Tibial artery (tissue), 4 donors: Measurements from ENCODE around the gene MED14.

ENCODE experiments used
- DNase-seq, 2 donors: peaks; one replicate each; pipeline ENCODE4 v3.0.0-alpha.2; 2019
- H3K27ac ChIP-seq, 2 donors: fragments of 200-600 bp; sonication (generic) in 1 of 2; 1 replicate in 1 of 2; 2 replicates in 1 of 2; pipeline ENCODE4 v1.5.1; 2018 to 2019; ENCODE audit warnings: mild to moderate bottlenecking in 1 of 2
- H3K27me3 ChIP-seq, 2 donors: fragments of 200-600 bp; sonication (generic) in 1 of 2; one replicate each; pipeline versions ENCODE4 v1.5.1 to v1.6.0; 2016 to 2019
- H3K36me3 ChIP-seq, 3 donors: fragments of 200-600 bp; sonication (generic) in 2 of 3; one replicate each; pipeline ENCODE4 v1.5.1; 2016 to 2019; ENCODE audit warnings: mild to moderate bottlenecking in 2 of 3
- H3K4me1 ChIP-seq, 4 donors: fragments of 200-600 bp; sonication (generic) in 2 of 4; 1 replicate in 3 of 4; 2 replicates in 1 of 4; pipeline ENCODE4 v1.5.1; 2016 to 2019
- H3K4me3 ChIP-seq, 2 donors: fragments of 200-600 bp; sonication (generic) in 1 of 2; 1 replicate in 1 of 2; 2 replicates in 1 of 2; pipeline ENCODE4 v1.5.1; 2018 to 2019; ENCODE audit warnings: mild to moderate bottlenecking in 2 of 2
- H3K9me3 ChIP-seq, 3 donors: fragments of 200-600 bp; sonication (generic) in 1 of 3; one replicate each; pipeline ENCODE4 v1.5.1; 2016 to 2019
- intact Hi-C: fragments of 100-400 bp; cut with DNase I; formaldehyde crosslinking; loops from one replicate; pipeline ENCODE4 v1.15.0; 2023; ENCODE audit warnings: low total_unique reads
- TF ChIP-seq, protein P1 (sequence below), 2 experiments: fragments of 200-600 bp in 1 of 2; fragments of 450-650 bp in 1 of 2; IDR thresholded peaks; one replicate each; pipeline ENCODE4 v1.5.1; 2017 to 2019; ENCODE audit warnings: antibody characterized with exemption in 2 of 2, mild to moderate bottlenecking in 1 of 2, moderate library complexity in 1 of 2

Gene MED14

DNA sequence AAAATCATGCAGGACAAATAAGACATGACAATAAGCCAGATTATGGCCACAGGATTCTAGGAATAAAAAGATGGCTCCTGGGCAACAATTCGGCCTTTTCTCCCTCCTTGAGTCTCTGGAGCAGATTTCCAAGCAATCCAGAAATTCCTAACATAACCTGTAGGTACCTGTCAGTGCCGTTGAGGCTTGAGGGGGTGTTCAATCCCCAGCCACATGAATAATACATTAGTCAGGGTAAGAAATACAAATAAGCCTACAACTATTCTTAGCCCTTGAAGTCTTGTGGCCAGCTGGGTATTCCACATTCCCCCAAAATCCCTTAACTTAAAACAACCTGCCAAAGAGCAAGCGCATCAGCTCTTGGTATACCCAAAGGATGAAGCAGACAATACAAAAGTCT is 97.7 kb downstream of the MED14 start:
- H3K9me3 ChIP-seq, result no peaks in the 10 kb centered on the region
- no peak overlapping the region for H3K27ac ChIP-seq
- H3K36me3 ChIP-seq, result peaks cover 22 to 55% (median 32%) of the 10 kb centered on the region in 3 donors
- no peaks in the 10 kb centered on the region for H3K27me3 ChIP-seq
- H3K4me1 ChIP-seq, result peaks cover 0 to 17% (median 0%) of the 10 kb centered on the region in 4 donors
- H3K4me3 ChIP-seq, result no peak overlapping the region
- no peak for DNase-seq
- intact Hi-C loops, result no loop called here
- TF ChIP-seq, protein P1, sequence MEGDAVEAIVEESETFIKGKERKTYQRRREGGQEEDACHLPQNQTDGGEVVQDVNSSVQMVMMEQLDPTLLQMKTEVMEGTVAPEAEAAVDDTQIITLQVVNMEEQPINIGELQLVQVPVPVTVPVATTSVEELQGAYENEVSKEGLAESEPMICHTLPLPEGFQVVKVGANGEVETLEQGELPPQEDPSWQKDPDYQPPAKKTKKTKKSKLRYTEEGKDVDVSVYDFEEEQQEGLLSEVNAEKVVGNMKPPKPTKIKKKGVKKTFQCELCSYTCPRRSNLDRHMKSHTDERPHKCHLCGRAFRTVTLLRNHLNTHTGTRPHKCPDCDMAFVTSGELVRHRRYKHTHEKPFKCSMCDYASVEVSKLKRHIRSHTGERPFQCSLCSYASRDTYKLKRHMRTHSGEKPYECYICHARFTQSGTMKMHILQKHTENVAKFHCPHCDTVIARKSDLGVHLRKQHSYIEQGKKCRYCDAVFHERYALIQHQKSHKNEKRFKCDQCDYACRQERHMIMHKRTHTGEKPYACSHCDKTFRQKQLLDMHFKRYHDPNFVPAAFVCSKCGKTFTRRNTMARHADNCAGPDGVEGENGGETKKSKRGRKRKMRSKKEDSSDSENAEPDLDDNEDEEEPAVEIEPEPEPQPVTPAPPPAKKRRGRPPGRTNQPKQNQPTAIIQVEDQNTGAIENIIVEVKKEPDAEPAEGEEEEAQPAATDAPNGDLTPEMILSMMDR (IDR thresholded peaks at IDR 0.05), result no peak

DNA sequence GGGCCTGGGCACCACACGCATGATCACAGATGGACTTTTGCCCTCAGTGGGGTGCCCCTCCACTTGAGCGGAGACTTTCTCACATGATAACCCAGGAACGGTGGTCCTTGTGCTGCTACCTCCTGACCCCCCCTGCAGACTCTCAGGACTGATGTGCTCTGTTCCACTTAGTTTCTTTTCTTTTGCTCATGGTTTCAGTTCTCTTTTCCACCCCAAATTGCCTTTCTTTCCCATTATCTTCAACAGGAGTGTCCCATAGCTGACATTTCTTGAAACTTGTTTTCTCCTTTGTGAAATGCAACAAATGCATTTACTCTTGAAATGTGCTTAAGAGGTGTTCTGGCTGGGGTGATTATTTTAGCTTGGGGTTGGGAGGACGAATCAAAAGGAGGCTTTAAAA is 103.1 kb downstream of the MED14 start:
- Histone ChIP-seq H3K9me3 (no peaks in the 10 kb centered on the region), H3K4me3 (no peak overlapping the region), H3K27ac (no peak overlapping the region), H3K27me3 (no peaks in the 10 kb centered on the region), H3K36me3 (peaks cover 31 to 89% (median 63%) of the 10 kb centered on the region in 3 donors), H3K4me1 (no peaks in the 10 kb centered on the region)
- intact Hi-C loops, result no loop called here
- no peak for DNase-seq
- TF ChIP-seq, protein P1 (IDR thresholded peaks at IDR 0.05), result no peak

DNA sequence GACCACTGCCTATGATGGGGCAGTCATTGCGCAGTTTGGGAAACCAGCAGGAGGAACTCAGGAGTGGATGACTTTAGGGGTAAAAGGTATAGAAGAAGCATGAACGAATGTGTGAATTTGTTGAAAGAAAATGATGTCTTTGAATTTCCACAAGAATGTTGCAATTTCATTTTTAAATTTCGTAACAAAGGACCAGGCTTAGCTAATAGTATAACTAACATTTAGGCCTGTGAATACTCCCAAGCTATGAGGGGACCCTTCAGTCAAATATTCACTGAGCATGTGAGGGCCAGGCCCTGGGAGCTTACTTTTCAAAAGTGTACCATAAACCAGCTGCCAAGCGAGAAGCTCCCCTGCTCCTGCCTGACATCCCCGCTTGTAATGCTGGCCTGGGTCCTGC is 106.8 kb downstream of the MED14 start:
- Histone ChIP-seq H3K4me1 (no peaks in the 10 kb centered on the region), H3K27ac (no peak overlapping the region), H3K9me3 (no peaks in the 10 kb centered on the region), H3K4me3 (no peak overlapping the region), H3K27me3 (no peaks in the 10 kb centered on the region), H3K36me3 (peaks cover 9 to 63% (median 35%) of the 10 kb centered on the region in 3 donors)
- TF ChIP-seq, protein P1 (IDR thresholded peaks at IDR 0.05), result no peak
- intact Hi-C loops, result no loop called here
- DNase-seq, result no peak

DNA sequence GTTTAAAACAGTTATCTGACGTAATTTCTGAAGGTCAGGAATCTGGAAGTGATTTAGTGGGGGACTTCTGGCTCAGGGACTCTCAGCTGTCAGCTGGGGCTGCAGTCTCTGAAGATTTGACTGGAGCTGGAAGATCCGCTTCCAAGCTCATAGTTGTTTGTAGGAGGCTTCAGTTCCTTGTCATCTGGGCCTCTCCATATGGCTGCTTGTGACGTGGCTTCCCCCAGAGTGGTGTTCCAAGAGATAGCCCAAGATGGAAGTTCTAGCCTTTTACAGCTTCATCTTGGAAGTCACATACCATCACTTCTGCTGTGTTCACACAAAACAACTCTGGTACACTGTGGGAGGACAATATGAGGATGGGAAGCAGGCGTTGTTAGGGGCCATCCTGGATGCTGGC is 110.0 kb downstream of the MED14 start:
- no peak for DNase-seq
- Histone ChIP-seq H3K4me3 (no peak overlapping the region), H3K27me3 (no peaks in the 10 kb centered on the region), H3K27ac (no peak overlapping the region), H3K4me1 (no peaks in the 10 kb centered on the region), H3K9me3 (peaks cover 0 to 3% (median 0%) of the 10 kb centered on the region in 3 donors), H3K36me3 (peaks cover 9 to 35% (median 22%) of the 10 kb centered on the region in 3 donors)
- TF ChIP-seq, protein P1 (IDR thresholded peaks at IDR 0.05), result no peak
- intact Hi-C loops, result no loop called here

DNA sequence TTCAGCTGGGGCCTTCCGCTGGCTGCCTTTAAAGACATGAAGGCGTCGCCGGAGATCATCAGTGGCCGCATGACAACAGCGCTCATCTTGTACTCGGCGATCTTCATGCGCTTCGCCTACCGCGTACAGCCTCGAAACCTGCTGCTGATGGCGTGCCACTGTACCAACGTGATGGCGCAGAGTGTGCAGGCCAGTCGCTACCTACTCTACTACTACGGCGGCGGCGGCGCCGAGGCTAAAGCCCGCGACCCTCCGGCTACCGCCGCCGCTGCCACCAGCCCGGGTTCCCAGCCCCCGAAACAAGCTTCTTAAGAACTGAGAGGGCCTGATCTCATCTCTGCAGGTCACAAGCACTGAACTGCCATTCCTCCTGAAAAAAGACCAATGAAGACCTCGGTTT is 111.7 kb downstream of the MED14 start:
- H3K36me3 ChIP-seq, result peaks cover 0 to 19% (median 7%) of the 10 kb centered on the region in 3 donors
- DNase-seq, result no peak
- intact Hi-C loops, result no loop called here
- H3K4me1 ChIP-seq, result no peaks in the 10 kb centered on the region
- H3K9me3 ChIP-seq, result peaks cover 0 to 3% (median 0%) of the 10 kb centered on the region in 3 donors
- TF ChIP-seq, protein P1 (IDR thresholded peaks at IDR 0.05), result no peak
- no peak overlapping the region for H3K4me3 ChIP-seq
- no peak overlapping the region for H3K27ac ChIP-seq
- no peaks in the 10 kb centered on the region for H3K27me3 ChIP-seq

DNA sequence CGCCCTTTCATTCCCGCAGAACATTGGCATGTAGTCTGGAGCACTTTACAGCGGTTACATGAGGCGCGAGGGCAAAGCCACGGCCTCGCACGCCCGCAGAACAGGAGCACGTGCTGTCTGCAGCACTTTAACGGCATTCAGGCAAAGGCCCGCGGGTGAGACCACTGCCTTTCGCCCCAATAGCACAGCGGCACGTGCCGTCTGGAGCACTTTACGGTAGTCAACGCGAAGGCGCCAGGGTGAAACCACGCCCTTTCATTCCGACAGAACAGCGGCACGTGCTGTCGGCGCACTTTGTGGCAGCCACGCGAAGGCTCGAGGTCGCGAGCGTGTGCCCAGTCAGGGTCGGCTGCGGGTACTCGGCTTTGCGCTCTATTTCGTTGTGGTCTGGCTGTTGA is 112.2 kb downstream of the MED14 start, which contains the start of gene MPC1L:
Gene MPC1L, plus strand, starts transcription at position 290 of the 398 bp plus-strand sequence. CDS start 138 bp downstream, outside the sequence.
- no peak within 1 kb of the TSS for H3K27ac ChIP-seq
- no peak for DNase-seq
- H3K4me1 ChIP-seq, result no peaks in the 10 kb centered on the region

More for the DNA sequence above, 112.2 kb downstream of the MED14 start, which contains the start of gene MPC1L:
- Histone ChIP-seq H3K36me3 (peaks cover 0 to 14% (median 1%) of the 10 kb centered on the region in 3 donors), H3K9me3 (peaks cover 0 to 3% (median 0%) of the 10 kb centered on the region in 3 donors), H3K4me3 (no peak within 1 kb of the TSS), H3K27me3 (no peaks in the 10 kb centered on the region)
- intact Hi-C loops, result no loop called here
- TF ChIP-seq, protein P1 (IDR thresholded peaks at IDR 0.05), result no peak
